HepG2 (cell line): ENCODE results near the gene LCN12. TPM values are rescaled to one million over a fixed set of nuclear protein-coding genes. Genes with fewer than 3 reads are reported as not detected.

Experiments used
- ATAC-seq: fragments of 200-7000 bp; cut with Tn5 transposase; 3 replicates; pipeline ENCODE4 v1.9.1; 2020; ENCODE audit warnings: mild to moderate bottlenecking, moderate library complexity
- BruUV-seq: library from RNA; stranded (reverse); fragments of 400-500 nt; replicated peaks from 2 replicates; lab custom pipeline; 2021; lab: Mats Ljungman, UMichigan
- CTCF ChIA-PET: fragments of 300-600 bp; formaldehyde crosslinking; extraction: SDS; loops from one replicate; lab custom pipeline; 2021; ENCODE audit warnings: low total read pairs, inconsistent platforms, low intra/inter-chr PET ratio; lab: Yijun Ruan, JAX
- POLR2A ChIA-PET: fragments of 350-600 bp; sonication (Branson Sonifier 250); formaldehyde crosslinking; loops from one replicate; lab custom pipeline; 2020; ENCODE audit warnings: antibody characterized with exemption, inconsistent platforms; lab: Yijun Ruan, JAX
- DNase-seq: peaks from one replicate; pipeline ENCODE4 v3.0.0-alpha.2; 2015; ENCODE audit warnings: low spot score
- FAIRE-seq: peaks from 3 replicates; lab custom pipeline; 2011; peaks lifted over from hg19 to GRCh38; lab: Jason Lieb, UNC
- H2AFZ ChIP-seq: one replicate; pipeline ENCODE4 v1.6.1; 2011; ENCODE audit warnings: low read length, inconsistent platforms
- H3K27ac ChIP-seq: fragments of 300-600 bp; 3 replicates; pipeline ENCODE4 v1.8.0; 2011; ENCODE audit warnings: mixed run types, mild to moderate bottlenecking, mixed read lengths, low read length, inconsistent platforms; ENCODE audit not compliant: insufficient read depth; ENCODE audit errors: extremely low read length
- H3K27me3 ChIP-seq, 2 experiments: fragments of 200-600 bp in 1 of 2; 2 replicates in 1 of 2; 3 replicates in 1 of 2; pipeline versions ENCODE4 v1.6.0 to v1.8.0; 2011; ENCODE audit warnings: low read length in 2 of 2, mild to moderate bottlenecking in 2 of 2, moderate library complexity in 2 of 2, inconsistent platforms in 1 of 2; ENCODE audit not compliant: insufficient read depth in 2 of 2, control insufficient read depth in 1 of 2
- H3K36me3 ChIP-seq, 2 experiments: fragments of 200-600 bp in 1 of 2; replicated peaks in 1 of 2; 2 replicates in 1 of 2; 3 replicates in 1 of 2; pipeline versions ENCODE4 v1.5.1 to v1.8.0; 2011; ENCODE audit warnings: low read length in 2 of 2, inconsistent platforms in 1 of 2; ENCODE audit not compliant: insufficient read depth in 2 of 2, control insufficient read depth in 1 of 2
- H3K4me1 ChIP-seq: 2 replicates; pipeline ENCODE4 v1.5.1; 2012; ENCODE audit warnings: low read length, inconsistent platforms; ENCODE audit not compliant: insufficient read depth
- H3K4me2 ChIP-seq: 2 replicates; pipeline ENCODE4 v1.6.0; 2011; ENCODE audit warnings: low read depth, low read length, inconsistent platforms
- H3K4me3 ChIP-seq, 3 experiments: fragments of 200-600 bp in 1 of 3; sonication (generic), shearing (Covaris generic) in 1 of 3; replicated peaks in 1 of 3; 2 replicates each; pipeline ENCODE4 v1.5.1; 2011 to 2016; ENCODE audit warnings: low read length in 3 of 3, inconsistent platforms in 2 of 3, low read depth in 2 of 3, mild to moderate bottlenecking in 2 of 3, control low read depth in 1 of 3, mixed read lengths in 1 of 3; ENCODE audit not compliant: insufficient read depth in 1 of 3
- H3K79me2 ChIP-seq: one replicate; pipeline ENCODE4 v1.6.1; 2011; ENCODE audit warnings: low read length, inconsistent platforms; ENCODE audit not compliant: insufficient read depth
- H3K9ac ChIP-seq: 2 replicates; pipeline ENCODE4 v1.6.0; 2011; ENCODE audit warnings: mild to moderate bottlenecking, low read depth, low read length, inconsistent platforms; ENCODE audit not compliant: insufficient read depth
- H3K9me3 ChIP-seq: 2 replicates; pipeline ENCODE4 v1.5.1; 2012; ENCODE audit warnings: mild to moderate bottlenecking, low read length
- H4K20me1 ChIP-seq: 2 replicates; pipeline ENCODE4 v1.6.0; 2011; ENCODE audit warnings: inconsistent platforms, mild to moderate bottlenecking, low read length, moderate library complexity; ENCODE audit not compliant: insufficient read depth
- ATF7-NPFF ChIP-seq: sonication (generic); formaldehyde crosslinking; IDR thresholded peaks from 2 replicates; pipeline ENCODE4 v1.8.1; 2023; ENCODE audit warnings: mild to moderate bottlenecking, low read depth, missing genetic modification reagents, moderate library complexity
- BCL6 ChIP-seq: IDR thresholded peaks from 2 replicates; pipeline ENCODE4 v1.6.1; 2016; ENCODE audit warnings: missing genetic modification reagents, missing compliant biosample characterization
- CEBPB ChIP-seq: IDR thresholded peaks from 2 replicates; pipeline ENCODE4 v1.6.1; 2011; ENCODE audit warnings: low read depth, low read length, improper control_type of control experiment, borderline replicate concordance
- CSRNP2 ChIP-seq: sonication (generic); formaldehyde crosslinking; conservative IDR thresholded peaks from 2 replicates; pipeline ENCODE4 v1.8.0; 2022; ENCODE audit warnings: low read depth, missing genetic modification reagents
- EP300 ChIP-seq, 3 experiments: sonication (generic) in 1 of 3; formaldehyde crosslinking in 1 of 3; IDR thresholded peaks; 2 replicates each; pipeline versions ENCODE4 v1.5.1 to v1.6.1; 2011 to 2020; ENCODE audit warnings: low read depth in 2 of 3, low read length in 2 of 3, borderline replicate concordance in 1 of 3, improper control_type of control experiment in 1 of 3, mild to moderate bottlenecking in 1 of 3, missing genetic modification reagents in 1 of 3, moderate library complexity in 1 of 3
- HDAC2 ChIP-seq: sonication (generic); formaldehyde crosslinking; IDR thresholded peaks from 2 replicates; pipeline ENCODE4 v1.4.0; 2020; ENCODE audit warnings: missing genetic modification reagents
- HOXA9 ChIP-seq: sonication (generic); formaldehyde crosslinking; IDR thresholded peaks from 2 replicates; pipeline ENCODE4 v1.8.1; 2022; ENCODE audit warnings: missing genetic modification reagents, mild to moderate bottlenecking, moderate library complexity, borderline replicate concordance
- NR2C2 ChIP-seq: sonication (generic); formaldehyde crosslinking; IDR thresholded peaks from 2 replicates; pipeline ENCODE4 v1.4.0; 2020; ENCODE audit warnings: missing genetic modification reagents, mild to moderate bottlenecking, moderate library complexity, borderline replicate concordance
- SSRP1 ChIP-seq: IDR thresholded peaks from 2 replicates; pipeline ENCODE4 v1.6.1; 2016; ENCODE audit warnings: control low read depth
- ZBTB4 ChIP-seq: sonication (generic); formaldehyde crosslinking; IDR thresholded peaks from 2 replicates; pipeline ENCODE4 v1.4.0; 2020; ENCODE audit warnings: missing genetic modification reagents, mild to moderate bottlenecking, borderline replicate concordance
- ZMAT3 ChIP-seq: sonication (generic); formaldehyde crosslinking; conservative IDR thresholded peaks from 2 replicates; pipeline ENCODE4 v1.7.0; 2021; ENCODE audit warnings: missing genetic modification reagents
- ZNF224 ChIP-seq: sonication (generic); formaldehyde crosslinking; IDR thresholded peaks from 2 replicates; pipeline ENCODE4 v1.5.0; 2020; ENCODE audit warnings: mild to moderate bottlenecking, missing genetic modification reagents
- ZNF256 ChIP-seq: sonication (generic); formaldehyde crosslinking; conservative IDR thresholded peaks from 2 replicates; pipeline ENCODE4 v1.4.0; 2020; ENCODE audit warnings: missing genetic modification reagents
- ZNF350 ChIP-seq: sonication (generic); formaldehyde crosslinking; IDR thresholded peaks from 2 replicates; pipeline ENCODE4 v1.4.0; 2020; ENCODE audit warnings: mild to moderate bottlenecking, low read depth, missing genetic modification reagents, borderline replicate concordance
- ZNF501 ChIP-seq: sonication (generic); formaldehyde crosslinking; IDR thresholded peaks from 2 replicates; pipeline ENCODE4 v1.5.1; 2020; ENCODE audit warnings: mild to moderate bottlenecking, moderate library complexity, missing genetic modification reagents
- ZNF678 ChIP-seq: sonication (generic); formaldehyde crosslinking; IDR thresholded peaks from 2 replicates; pipeline ENCODE4 v1.4.0; 2020; ENCODE audit warnings: mild to moderate bottlenecking, missing genetic modification reagents
- ZNF777 ChIP-seq: sonication (generic); formaldehyde crosslinking; IDR thresholded peaks from 2 replicates; pipeline ENCODE4 v1.4.0; 2020; ENCODE audit warnings: missing genetic modification reagents
- WGBS: methylation state at CpG from one replicate; pipeline ENCODE4 v1.1.6; 2017; ENCODE audit warnings: low lambda C conversion rate; 5-methylcytosine and 5-hydroxymethylcytosine counted together
- in situ Hi-C: cut with HindIII; loops from 2 replicates; pipeline ENCODE4 v1.10.0; 2017; ENCODE audit warnings: low pct_unique_long_range_greater_than_20kb; ENCODE audit not compliant: extremely low pct_ligation_motif_present
- intact Hi-C: fragments of 100-400 bp; cut with micrococcal nuclease; formaldehyde crosslinking; loops from one replicate; pipeline ENCODE4 v1.10.0; 2022; ENCODE audit not compliant: unreplicated experiment
- polyA plus RNA-seq, 8 experiments: library from polyadenylated mRNA; depleted of rRNA in 3 of 8; stranded (reverse) in 7 of 8; unstranded in 1 of 8; fragments of >200 nt; fragmentation: Illumina TruSeq in 4 of 8; extraction: Trizol in 4 of 8; gene quantifications; 2 replicates each; pipeline versions ENCODE4 v1.2.1 to v1.2.3, GENCODE V29; 2011 to 2016; ENCODE audit warnings: low read depth in 4 of 8, missing spikeins in 1 of 8, mixed read lengths in 1 of 8; ENCODE audit not compliant: insufficient read depth in 1 of 8
- total RNA-seq, 5 experiments: library from RNA; depleted of rRNA; stranded (reverse); fragments of >200 nt; fragmentation: Illumina TruSeq; extraction: Trizol; gene quantifications; 2 replicates each; pipeline ENCODE4 v1.2.3, GENCODE V29; 2016; ENCODE audit warnings: low read depth in 1 of 5

Gene LCN12
- total and polyA plus RNA-seq, 2 of the 13 experiments (the other 11 are each of a cell fraction or from before 2014, with no cell fraction given) = 3.4 to 6.9 TPM

- no peak for FAIRE-seq
- Histone ChIP-seq H3K79me2 (peaks cover 5% of the 10 kb centered on the region), H3K36me3 (no peaks in the 10 kb centered on the region), H3K4me1 (peaks cover 59% of the 10 kb centered on the region), H3K4me3 (peak overlapping the region; percentile 68 to 90 (median 87)), H3K4me2 (peak overlapping the region; percentile 100), H3K9me3 (no peaks in the 10 kb centered on the region), H3K27ac (peak overlapping the region; percentile 95), H3K9ac (peak overlapping the region; percentile 86), H4K20me1 (no peaks in the 10 kb centered on the region), H2AFZ (no peak overlapping the region), H3K27me3 (no peaks in the 10 kb centered on the region)
- 4% methylated on average over 13 of the region's 22 CpGs for WGBS
- ChIA-PET CTCF (no interaction called here), POLR2A (interaction anchor here (0.7 to 2.5 kb wide), 13 partner anchors 12 to 626 kb away, joined by 3 to 10 read pairs (median 4); partner anchors contain the start of gene CLIC3)
- BruUV-seq = no TSS peak
- in situ Hi-C loops = loop anchor here (5.0 kb wide), 1 partner anchor 83 kb away; the partner anchor contains the start of gene FUT7
- intact Hi-C loops = loop anchor here (2.0 kb wide), 2 partner anchors 19 to 85 kb away; no protein-coding TSS in a partner anchor
- DNase-seq = peak; percentile 49
- peak; percentile 30 for ATAC-seq
- TF ChIP-seq ZNF224 (CRISPR knock-in tag) (no peak), ZBTB4 (no peak), ZNF678 (CRISPR knock-in tag) (0 out of 2 replicates have a peak, but pooled peaks have one; percentile 30), SSRP1 (CRISPR knock-in tag) (0 out of 2 replicates have a peak, but pooled peaks have one; percentile 19), BCL6 (CRISPR knock-in tag) (no peak), ATF7-NPFF (CRISPR knock-in tag) (no peak), ZNF350 (CRISPR knock-in tag) (no peak), ZNF777 (peak; percentile 77), CEBPB (peak; percentile 65), CSRNP2 (CRISPR knock-in tag) (no peak), EP300 (IDR thresholded peaks at IDR 0.05; ENCODE audit: low read depth in 2 of 2, low read length in 2 of 2) (0 out of 4 replicates have a peak, but pooled peaks of 1 of the 2 experiments have one; percentile 5), EP300 (CRISPR knock-in tag; IDR thresholded peaks at IDR 0.05; ENCODE audit: borderline replicate concordance) (no peak), HDAC2 (CRISPR knock-in tag) (no peak), HOXA9 (CRISPR knock-in tag) (no peak), ZNF501 (CRISPR knock-in tag) (no peak), ZNF256 (no peak), ZMAT3 (CRISPR knock-in tag) (no peak), NR2C2 (peak; percentile 24; the same call in 1 of the 2 replicates)
Observed at GRCh38 chr9:136949239-136949816, 2.7 kb upstream of the LCN12 start.
